ENCODE measurements around the gene POU2AF2. TPM values are rescaled to one million over a fixed set of nuclear protein-coding genes. Genes with fewer than 3 reads are reported as not detected.
"Not testable (repeated sequence)": the region's sequence is repeated elsewhere in the genome, so short reads cannot be mapped to it uniquely, and the experiment has no call there.

Gene POU2AF2
- total and polyA plus RNA-seq, 4 donors: not detected

GRCh38 chr11:111307472-111308108, 62.1 kb downstream of the POU2AF2 start:
- no peaks in the 10 kb centered on the region for H3K36me3 ChIP-seq (ENCODE audit: control insufficient read depth, insufficient read depth, low read length)
- H3K4me3 ChIP-seq (ENCODE audit: low read depth, low read length): no peak overlapping the region
- no peak for DNase-seq (ENCODE audit: low read depth in 4 of 6, low spot score in 6 of 6)
- H3K27me3 ChIP-seq (ENCODE audit: control insufficient read depth, insufficient read depth, low read length): no peaks in the 10 kb centered on the region
- H3K4me1 ChIP-seq (ENCODE audit: control insufficient read depth, insufficient read depth, low read length): no peaks in the 10 kb centered on the region
- no peaks in the 10 kb centered on the region for H3K9me3 ChIP-seq (ENCODE audit: control insufficient read depth, insufficient read depth, low read length)
- WGBS (ENCODE audit: insufficient coverage): 89% methylated on average over 2 of the region's 3 CpGs
- no peak overlapping the region for H3K27ac ChIP-seq (ENCODE audit: low read depth, low read length)

- WGBS (ENCODE audit: insufficient coverage): 47% methylated on average over 5 of the region's 7 CpGs
- Histone ChIP-seq H3K36me3 (ENCODE audit: control insufficient read depth, insufficient read depth, low read length) (no peaks in the 10 kb centered on the region), H3K4me1 (ENCODE audit: control insufficient read depth, insufficient read depth, low read length) (no peaks in the 10 kb centered on the region), H3K27ac (ENCODE audit: low read depth, low read length) (no peak overlapping the region), H3K9me3 (ENCODE audit: control insufficient read depth, insufficient read depth, low read length) (no peaks in the 10 kb centered on the region), H3K27me3 (ENCODE audit: control insufficient read depth, insufficient read depth, low read length) (no peaks in the 10 kb centered on the region), H3K4me3 (ENCODE audit: low read depth, low read length) (no peak overlapping the region)
- DNase-seq (ENCODE audit: low read depth in 4 of 6, low spot score in 6 of 6): no peak
Measured at GRCh38 chr11:111308140-111308539, 62.6 kb downstream of the POU2AF2 start.

GRCh38 chr11:111309215-111309915, 63.8 kb downstream of the POU2AF2 start:
- WGBS (ENCODE audit: insufficient coverage): no CpG with 5 or more reads among the region's 5 CpGs
- no peak overlapping the region for H3K4me3 ChIP-seq (ENCODE audit: low read depth, low read length)
- no peak overlapping the region for H3K27ac ChIP-seq (ENCODE audit: low read depth, low read length)

GRCh38 chr11:111310088-111310487, 64.6 kb downstream of the POU2AF2 start:
- DNase-seq (ENCODE audit: low read depth in 4 of 6, low spot score in 6 of 6): no peak
- Histone ChIP-seq H3K27me3 (ENCODE audit: control insufficient read depth, insufficient read depth, low read length) (no peaks in the 10 kb centered on the region), H3K9me3 (ENCODE audit: control insufficient read depth, insufficient read depth, low read length) (no peaks in the 10 kb centered on the region), H3K27ac (ENCODE audit: low read depth, low read length) (no peak overlapping the region), H3K36me3 (ENCODE audit: control insufficient read depth, insufficient read depth, low read length) (no peaks in the 10 kb centered on the region), H3K4me1 (ENCODE audit: control insufficient read depth, insufficient read depth, low read length) (no peaks in the 10 kb centered on the region), H3K4me3 (ENCODE audit: low read depth, low read length) (no peak overlapping the region)
- 84% methylated on average over 3 of the region's 3 CpGs for whole genome bisulfite sequencing (ENCODE audit: insufficient coverage)

More at GRCh38 chr11:111309215-111309915, 63.8 kb downstream of the POU2AF2 start:
- no peak for DNase-seq (ENCODE audit: low read depth in 4 of 6, low spot score in 6 of 6)
- Histone ChIP-seq H3K27me3 (ENCODE audit: control insufficient read depth, insufficient read depth, low read length) (no peaks in the 10 kb centered on the region), H3K36me3 (ENCODE audit: control insufficient read depth, insufficient read depth, low read length) (no peaks in the 10 kb centered on the region), H3K4me1 (ENCODE audit: control insufficient read depth, insufficient read depth, low read length) (no peaks in the 10 kb centered on the region), H3K9me3 (ENCODE audit: control insufficient read depth, insufficient read depth, low read length) (no peaks in the 10 kb centered on the region)

GRCh38 chr11:111310723-111311122, 65.2 kb downstream of the POU2AF2 start:
- no peaks in the 10 kb centered on the region for H3K36me3 ChIP-seq (ENCODE audit: control insufficient read depth, insufficient read depth, low read length)
- H3K9me3 ChIP-seq (ENCODE audit: control insufficient read depth, insufficient read depth, low read length): no peaks in the 10 kb centered on the region
- 64% methylated on average over 4 of the region's 6 CpGs for WGBS (ENCODE audit: insufficient coverage)
- H3K27me3 ChIP-seq (ENCODE audit: control insufficient read depth, insufficient read depth, low read length): no peaks in the 10 kb centered on the region
- no peak for DNase-seq (ENCODE audit: low read depth in 4 of 6, low spot score in 6 of 6)
- H3K27ac ChIP-seq (ENCODE audit: low read depth, low read length): no peak overlapping the region
- no peaks in the 10 kb centered on the region for H3K4me1 ChIP-seq (ENCODE audit: control insufficient read depth, insufficient read depth, low read length)
- no peak overlapping the region for H3K4me3 ChIP-seq (ENCODE audit: low read depth, low read length)

GRCh38 chr11:111312076-111312475, 66.6 kb downstream of the POU2AF2 start:
- WGBS (ENCODE audit: insufficient coverage): 80% methylated on average over 1 of the region's 1 CpG
- Histone ChIP-seq H3K36me3 (ENCODE audit: control insufficient read depth, insufficient read depth, low read length) (no peaks in the 10 kb centered on the region), H3K9me3 (ENCODE audit: control insufficient read depth, insufficient read depth, low read length) (no peaks in the 10 kb centered on the region), H3K27ac (ENCODE audit: low read depth, low read length) (no peak overlapping the region), H3K27me3 (ENCODE audit: control insufficient read depth, insufficient read depth, low read length) (no peaks in the 10 kb centered on the region), H3K4me1 (ENCODE audit: control insufficient read depth, insufficient read depth, low read length) (no peaks in the 10 kb centered on the region), H3K4me3 (ENCODE audit: low read depth, low read length) (no peak overlapping the region)
- DNase-seq (ENCODE audit: low read depth in 4 of 6, low spot score in 6 of 6): no peak

GRCh38 chr11:111319296-111319695, 73.8 kb downstream of the POU2AF2 start:
- no peak overlapping the region for H3K4me3 ChIP-seq (ENCODE audit: low read depth, low read length)
- H3K9me3 ChIP-seq (ENCODE audit: control insufficient read depth, insufficient read depth, low read length): no peaks in the 10 kb centered on the region
- DNase-seq (ENCODE audit: low read depth in 4 of 6, low spot score in 6 of 6): no peak
- WGBS (ENCODE audit: insufficient coverage): 42% methylated on average over 6 of the region's 6 CpGs
- no peak overlapping the region for H3K27ac ChIP-seq (ENCODE audit: low read depth, low read length)
- no peaks in the 10 kb centered on the region for H3K27me3 ChIP-seq (ENCODE audit: control insufficient read depth, insufficient read depth, low read length)
- no peaks in the 10 kb centered on the region for H3K36me3 ChIP-seq (ENCODE audit: control insufficient read depth, insufficient read depth, low read length)
- H3K4me1 ChIP-seq (ENCODE audit: control insufficient read depth, insufficient read depth, low read length): no peaks in the 10 kb centered on the region

- not testable (repeated sequence) for H3K27me3 ChIP-seq (ENCODE audit: control insufficient read depth, insufficient read depth, low read length); DNase-seq (ENCODE audit: low read depth in 4 of 6, low spot score in 6 of 6); H3K36me3 ChIP-seq (ENCODE audit: control insufficient read depth, insufficient read depth, low read length); H3K4me3 ChIP-seq (ENCODE audit: low read depth, low read length); H3K27ac ChIP-seq (ENCODE audit: low read depth, low read length); H3K4me1 ChIP-seq (ENCODE audit: control insufficient read depth, insufficient read depth, low read length); H3K9me3 ChIP-seq (ENCODE audit: control insufficient read depth, insufficient read depth, low read length)
- 85% methylated on average over 3 of the region's 6 CpGs for WGBS (ENCODE audit: insufficient coverage)
Measured at GRCh38 chr11:111320199-111320598, 74.7 kb downstream of the POU2AF2 start.

GRCh38 chr11:111320728-111321568, 75.4 kb downstream of the POU2AF2 start:
- WGBS (ENCODE audit: insufficient coverage): 85% methylated on average over 4 of the region's 5 CpGs
- H3K4me3 ChIP-seq (ENCODE audit: low read depth, low read length): no peak overlapping the region
- DNase-seq (ENCODE audit: low read depth in 4 of 6, low spot score in 6 of 6): no peak
- H3K27me3 ChIP-seq (ENCODE audit: control insufficient read depth, insufficient read depth, low read length): no peaks in the 10 kb centered on the region
- H3K36me3 ChIP-seq (ENCODE audit: control insufficient read depth, insufficient read depth, low read length): no peaks in the 10 kb centered on the region
- H3K9me3 ChIP-seq (ENCODE audit: control insufficient read depth, insufficient read depth, low read length): no peaks in the 10 kb centered on the region
- H3K4me1 ChIP-seq (ENCODE audit: control insufficient read depth, insufficient read depth, low read length): no peaks in the 10 kb centered on the region
- H3K27ac ChIP-seq (ENCODE audit: low read depth, low read length): no peak overlapping the region
